ENCODE results near the gene BIRC2.

DNA sequence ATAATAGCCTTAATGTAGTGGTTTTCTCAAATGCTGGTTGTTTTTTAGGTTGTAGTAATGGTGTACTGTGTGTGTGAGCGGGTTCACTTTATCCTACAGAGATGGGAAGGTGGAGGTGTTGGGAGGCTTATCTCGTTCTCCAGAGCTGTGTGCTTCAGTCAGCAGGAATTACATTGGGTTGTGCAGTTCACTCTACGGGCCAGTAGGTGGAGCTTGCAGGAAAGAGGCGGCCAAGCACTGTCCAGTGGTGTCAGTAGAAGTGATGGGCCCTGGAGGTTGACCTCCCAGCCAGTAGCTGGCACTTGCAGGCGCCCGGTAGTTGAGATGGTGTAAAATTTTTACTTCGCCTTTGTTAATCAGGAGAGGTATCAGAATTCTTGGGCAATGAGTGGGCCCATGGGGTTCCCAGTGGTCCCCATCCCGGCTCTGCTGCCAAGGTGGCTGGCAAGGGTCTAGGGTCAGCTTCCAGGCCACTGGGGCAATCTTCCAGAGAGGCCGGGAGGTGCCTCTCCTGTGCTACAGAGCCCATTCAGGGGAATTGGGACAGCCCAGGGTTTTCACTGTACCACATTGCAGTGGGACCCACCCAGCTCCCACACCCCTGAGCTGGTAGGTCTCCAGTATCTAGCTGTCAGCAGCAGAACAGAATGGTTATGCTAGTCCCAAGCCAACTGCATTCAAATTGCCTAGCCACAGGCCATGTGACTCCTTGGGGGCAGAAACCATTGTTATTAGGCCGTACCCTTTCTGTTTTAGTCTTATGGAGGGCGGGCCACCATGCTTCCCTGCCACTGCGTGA lies 43.9 kb downstream of the BIRC2 start:
- TF ChIP-seq, protein P1, sequence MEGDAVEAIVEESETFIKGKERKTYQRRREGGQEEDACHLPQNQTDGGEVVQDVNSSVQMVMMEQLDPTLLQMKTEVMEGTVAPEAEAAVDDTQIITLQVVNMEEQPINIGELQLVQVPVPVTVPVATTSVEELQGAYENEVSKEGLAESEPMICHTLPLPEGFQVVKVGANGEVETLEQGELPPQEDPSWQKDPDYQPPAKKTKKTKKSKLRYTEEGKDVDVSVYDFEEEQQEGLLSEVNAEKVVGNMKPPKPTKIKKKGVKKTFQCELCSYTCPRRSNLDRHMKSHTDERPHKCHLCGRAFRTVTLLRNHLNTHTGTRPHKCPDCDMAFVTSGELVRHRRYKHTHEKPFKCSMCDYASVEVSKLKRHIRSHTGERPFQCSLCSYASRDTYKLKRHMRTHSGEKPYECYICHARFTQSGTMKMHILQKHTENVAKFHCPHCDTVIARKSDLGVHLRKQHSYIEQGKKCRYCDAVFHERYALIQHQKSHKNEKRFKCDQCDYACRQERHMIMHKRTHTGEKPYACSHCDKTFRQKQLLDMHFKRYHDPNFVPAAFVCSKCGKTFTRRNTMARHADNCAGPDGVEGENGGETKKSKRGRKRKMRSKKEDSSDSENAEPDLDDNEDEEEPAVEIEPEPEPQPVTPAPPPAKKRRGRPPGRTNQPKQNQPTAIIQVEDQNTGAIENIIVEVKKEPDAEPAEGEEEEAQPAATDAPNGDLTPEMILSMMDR (IDR thresholded peaks at IDR 0.05; ENCODE audit: low read length): peak; percentile 89
- no peak for TF ChIP-seq EZH2 (optimal IDR thresholded peaks at IDR 0.05; ENCODE audit: low read depth, low read length)
- TF ChIP-seq EZH2phosphoT487 (IDR thresholded peaks at IDR 0.05; ENCODE audit: low read length): no peak
